NCI-H82 treated with DMSO at 0.1 percent for 48 hours (cell line): ENCODE measurements around the gene MT2A.

Experiments
- DNase-seq: peaks from one replicate; lab custom pipeline; 2025; ENCODE audit not compliant: unreplicated experiment; lab: John Stamatoyannopoulos, UW

The MT2A gene

DNA sequence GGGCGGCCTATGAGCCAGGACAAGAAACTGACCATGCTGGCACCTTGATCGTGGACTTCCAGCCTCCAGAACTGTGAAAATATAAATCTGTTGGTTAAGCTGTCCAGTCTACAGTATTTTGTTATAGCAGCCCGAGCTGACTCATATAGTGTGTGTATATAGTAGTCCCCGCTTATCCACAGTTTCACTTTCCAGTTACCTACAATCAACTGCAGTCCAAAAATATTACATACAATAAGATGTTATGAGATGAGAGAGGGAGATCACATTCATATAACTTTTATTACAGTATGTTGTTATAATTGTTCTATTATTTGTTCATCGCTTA lies 14.1 kb upstream of the MT2A start:
- DNase-seq, result no peak

DNA sequence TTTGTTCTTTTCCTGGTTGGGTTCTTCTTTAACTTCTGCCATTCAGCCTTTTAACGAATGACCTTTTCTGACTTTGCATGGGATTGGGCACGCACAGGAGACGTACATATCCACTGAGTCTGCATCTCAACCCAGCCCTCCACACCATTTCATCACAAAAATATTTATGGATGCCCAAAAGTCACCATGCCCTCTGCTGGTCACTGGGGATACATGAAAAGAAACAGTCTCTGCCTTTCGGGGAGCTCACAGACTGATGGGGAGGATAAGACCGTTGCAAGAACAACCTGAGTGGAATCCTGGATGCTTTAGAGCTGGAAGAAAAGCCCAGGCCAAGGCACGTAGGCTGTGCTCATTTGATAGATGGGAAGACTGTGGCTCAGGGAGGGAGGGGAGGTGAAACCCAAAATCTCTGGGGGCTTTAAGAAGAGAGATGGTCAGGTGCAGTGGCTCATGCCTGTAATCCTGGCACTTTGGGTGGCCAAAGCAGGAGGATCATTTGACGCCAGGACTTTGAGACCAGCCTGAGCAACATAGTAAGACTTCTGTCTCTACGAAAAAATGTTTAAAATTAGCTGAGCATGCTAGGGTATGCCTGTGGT lies 7.9 kb upstream of the MT2A start:
- no peak for DNase-seq

GRCh38 chr16:56601325-56601724 lies 7.1 kb upstream of the MT2A start:
- no peak for DNase-seq

GRCh38 chr16:56603589-56603988 lies 4.8 kb upstream of the MT2A start:
- no peak for DNase-seq

- DNase-seq, result no peak
Observed at GRCh38 chr16:56604966-56605365, 3.4 kb upstream of the MT2A start.

GRCh38 chr16:56605475-56605874 lies 2.9 kb upstream of the MT2A start:
- DNase-seq, result no peak

- no peak for DNase-seq
Observed at GRCh38 chr16:56606071-56606475, 2.3 kb upstream of the MT2A start.

- DNase-seq, result no peak
Observed at GRCh38 chr16:56606476-56607108, 1.8 kb upstream of the MT2A start.

- no peak for DNase-seq
Observed at GRCh38 chr16:56607109-56607618, 1.2 kb upstream of the MT2A start.

DNA sequence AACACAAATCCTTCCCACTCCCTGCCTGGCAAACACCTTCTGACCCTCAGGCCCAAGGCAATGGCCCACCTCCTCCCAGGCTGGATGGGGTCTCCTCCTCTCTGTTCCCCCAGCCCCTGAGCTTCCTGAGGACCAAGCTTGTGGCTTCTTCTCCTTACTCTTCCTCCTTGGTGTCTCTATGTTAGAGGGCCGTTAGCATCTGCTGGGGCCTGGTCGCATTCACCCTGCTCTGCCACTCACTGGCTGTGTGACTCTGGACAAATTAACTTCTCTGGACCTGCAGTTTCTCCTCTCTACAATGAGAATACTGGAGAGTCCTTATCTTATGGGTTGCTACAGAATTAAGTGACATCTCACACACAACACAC lies 725 bp upstream of the MT2A start:
- no peak for DNase-seq

DNA sequence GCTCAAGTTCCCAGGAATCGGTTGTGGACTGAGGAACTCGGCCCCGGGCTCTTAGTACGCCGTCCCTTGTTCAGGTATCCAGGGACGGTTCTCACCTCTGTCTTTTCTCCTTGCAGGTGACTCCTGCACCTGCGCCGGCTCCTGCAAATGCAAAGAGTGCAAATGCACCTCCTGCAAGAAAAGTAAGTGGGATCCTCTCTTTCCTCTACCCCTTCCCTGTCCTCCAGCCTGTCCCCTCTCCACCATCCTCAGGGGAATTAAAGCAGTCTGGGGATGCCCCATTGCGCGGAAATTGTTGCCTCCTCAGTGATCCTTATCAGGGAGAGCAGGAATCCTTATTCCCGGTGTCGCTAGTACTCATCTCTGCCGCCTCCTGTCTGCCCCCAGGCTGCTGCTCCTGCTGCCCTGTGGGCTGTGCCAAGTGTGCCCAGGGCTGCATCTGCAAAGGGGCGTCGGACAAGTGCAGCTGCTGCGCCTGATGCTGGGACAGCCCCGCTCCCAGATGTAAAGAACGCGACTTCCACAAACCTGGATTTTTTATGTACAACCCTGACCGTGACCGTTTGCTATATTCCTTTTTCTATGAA lies 585 bp downstream of the MT2A start:
- no peak for DNase-seq

GRCh38 chr16:56609463-56609921 lies 1.1 kb downstream of the MT2A start:
- DNase-seq, result no peak

DNA sequence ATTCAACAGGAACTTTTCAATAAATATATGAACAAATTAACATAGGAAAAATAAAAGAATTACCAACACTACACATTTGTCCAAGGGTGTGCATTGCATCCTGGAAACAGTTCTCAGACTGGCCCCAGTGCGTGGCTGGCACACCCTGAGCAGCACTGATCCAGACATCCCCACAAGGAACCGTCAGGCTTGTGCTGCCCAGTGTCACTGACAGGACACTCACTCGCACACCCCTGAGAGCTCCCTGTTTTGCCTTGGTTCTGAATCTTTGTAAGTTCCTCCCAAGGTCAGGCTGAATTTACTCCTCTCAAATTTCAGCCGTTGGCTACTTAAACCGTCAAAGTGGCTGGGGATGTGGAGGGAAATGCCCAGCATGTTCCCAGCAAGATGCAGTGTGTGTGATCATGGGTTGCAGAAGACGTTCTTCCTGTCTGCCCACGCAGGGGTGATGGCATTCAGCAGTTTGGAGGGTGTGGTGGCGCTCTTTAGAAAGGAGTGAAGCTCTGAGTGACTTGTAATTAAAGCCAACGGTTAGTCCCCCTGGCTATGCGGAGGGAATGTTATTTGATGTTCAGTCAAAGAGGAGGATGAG lies 1.7 kb downstream of the MT2A start:
- no peak for DNase-seq

DNA sequence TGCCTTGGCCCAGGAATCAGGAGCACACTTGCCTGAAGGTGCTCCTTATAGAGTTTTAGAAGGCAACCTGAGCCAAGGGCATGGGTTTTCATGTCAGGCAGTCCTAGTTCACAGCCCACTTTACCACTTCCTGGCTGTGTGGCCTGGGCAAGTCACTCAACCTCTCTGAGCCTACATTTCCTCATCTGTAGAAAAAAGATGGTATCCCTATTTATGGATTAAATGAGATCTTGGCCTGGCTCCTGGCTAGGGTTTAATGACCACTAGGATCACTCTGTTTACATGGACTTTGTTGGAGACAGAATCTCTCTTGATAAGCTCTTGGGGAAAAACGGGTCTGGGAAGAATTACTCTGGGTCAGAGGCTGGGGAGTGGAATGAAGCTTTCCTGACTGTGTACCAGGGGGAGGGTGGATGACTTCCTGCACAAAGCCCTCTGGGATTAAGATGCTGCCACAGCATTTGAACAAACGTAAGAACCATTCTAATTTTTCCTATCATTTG lies 2.3 kb downstream of the MT2A start:
- DNase-seq, result no peak

DNA sequence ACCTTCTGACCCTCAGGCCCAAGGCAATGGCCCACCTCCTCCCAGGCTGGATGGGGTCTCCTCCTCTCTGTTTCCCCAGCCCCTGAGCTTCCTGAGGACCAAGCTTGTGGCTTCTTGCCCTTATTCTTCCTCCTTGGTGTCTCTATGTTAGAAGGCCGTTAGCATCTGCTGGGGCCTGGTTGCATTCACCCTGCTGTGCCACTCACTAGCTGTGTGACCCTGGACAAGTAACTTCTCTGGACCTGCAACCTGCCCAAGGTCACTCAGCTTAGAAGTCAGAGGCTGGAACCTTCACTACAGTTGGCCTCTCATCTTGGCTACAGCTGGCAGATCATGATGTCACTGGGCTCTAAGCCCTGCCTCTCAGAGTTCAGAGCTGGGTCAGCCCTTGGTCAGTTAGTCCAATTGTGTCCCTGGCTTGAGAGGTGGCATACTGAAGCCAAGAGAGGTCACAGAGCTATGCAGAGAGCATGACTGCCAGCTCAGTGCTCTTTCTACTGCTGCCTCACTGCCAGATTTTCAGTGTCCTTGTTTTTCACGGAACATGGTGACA lies 3.0 kb downstream of the MT2A start:
- no peak for DNase-seq

- DNase-seq, result no peak
Observed at GRCh38 chr16:56613706-56614105, 5.3 kb downstream of the MT2A start.

DNA sequence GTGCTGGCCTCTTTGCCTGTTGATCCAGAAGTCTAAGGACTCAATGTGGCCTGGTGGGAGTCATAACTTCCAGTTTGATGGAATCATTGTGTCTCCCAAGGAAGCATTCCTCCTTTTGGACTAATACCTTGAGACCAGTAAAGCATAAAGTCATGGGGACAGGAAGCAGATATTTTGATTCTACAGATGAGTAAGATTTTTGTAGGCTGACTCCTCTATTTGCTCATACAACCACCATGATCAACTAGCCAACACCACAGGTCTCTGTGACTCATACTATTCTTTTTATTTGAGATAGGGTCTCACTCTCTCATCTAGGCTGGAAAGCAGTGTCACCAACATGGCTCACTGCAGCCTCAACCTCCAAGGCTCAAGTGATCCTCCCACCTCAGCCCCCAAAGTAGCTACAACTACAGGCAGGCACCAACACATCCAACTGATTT lies 6.2 kb downstream of the MT2A start:
- DNase-seq, result no peak

DNA sequence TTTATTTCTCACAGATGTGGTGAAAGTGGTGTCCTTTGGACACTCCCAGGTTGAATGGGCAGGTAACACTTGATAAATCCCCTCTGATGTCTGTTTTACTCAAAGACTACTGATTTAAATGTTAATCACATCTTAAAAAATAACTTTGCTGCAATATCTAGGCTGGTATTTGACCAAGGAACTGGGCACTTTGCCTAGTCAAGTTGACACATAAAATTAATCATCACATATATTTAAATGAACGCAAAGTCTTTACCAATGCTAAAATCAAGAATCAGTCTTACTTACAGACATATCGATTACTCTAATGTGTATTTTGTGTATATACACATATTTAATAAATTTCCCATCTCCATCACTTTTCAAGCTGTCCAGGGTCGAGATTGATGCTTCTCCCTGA lies 7.0 kb downstream of the MT2A start:
- no peak for DNase-seq

GRCh38 chr16:56616608-56617211 lies 8.3 kb downstream of the MT2A start:
- DNase-seq, result no peak

DNA sequence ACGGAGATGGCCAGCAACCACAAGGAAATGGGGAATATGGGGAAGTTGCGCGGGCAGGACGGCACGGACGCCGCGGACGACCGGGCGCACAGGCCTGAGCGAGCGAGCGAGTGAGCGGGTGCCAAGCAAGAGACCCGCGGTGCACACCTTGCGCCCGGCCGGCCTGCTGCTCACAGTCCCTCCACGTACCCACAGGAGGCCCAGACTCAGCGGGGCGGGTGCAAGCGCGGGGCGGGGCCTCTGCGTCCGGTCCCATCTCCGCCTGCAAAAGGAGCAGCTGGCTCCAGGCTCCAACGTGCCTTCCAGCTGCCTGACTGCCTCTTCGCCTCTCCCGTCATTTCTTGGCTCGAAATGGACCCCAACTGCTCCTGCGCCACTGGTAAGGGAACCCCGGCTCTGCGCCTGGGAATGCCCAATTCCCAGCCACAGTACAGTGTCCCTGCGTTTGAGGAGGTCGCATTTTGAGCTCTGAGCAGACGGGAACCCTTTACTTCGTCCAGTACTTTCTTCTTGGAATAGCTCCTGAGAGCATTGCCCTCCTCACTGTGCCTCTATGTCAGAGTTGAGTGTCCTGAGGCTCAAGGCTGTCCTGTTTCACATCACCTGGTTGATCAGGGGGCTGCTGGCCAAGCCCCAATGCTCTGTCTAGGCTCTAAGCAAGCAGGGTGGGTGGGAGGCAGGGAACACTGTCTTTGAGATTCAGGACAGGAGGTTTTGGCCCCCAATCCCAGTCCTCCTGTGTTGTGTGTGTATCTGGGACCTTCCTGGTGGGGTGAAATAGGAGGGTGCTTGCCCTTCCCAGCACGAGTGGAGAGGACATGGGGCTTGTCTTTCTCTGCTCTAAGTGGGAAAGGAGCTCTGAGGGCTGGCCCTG lies 9.1 kb downstream of the MT2A start:
- no peak for DNase-seq
